ENCODE data around the gene ARMH4. TPM values are rescaled to one million over a fixed set of nuclear protein-coding genes. Genes with fewer than 3 reads are reported as not detected.

The ARMH4 gene
- total RNA-seq, 2 donors from 2014 or later, result 2.4 to 45.1 TPM

GRCh38 chr14:57979376-57980048 is 172.5 kb downstream of the ARMH4 start:
- DNase-seq (ENCODE audit: low spot score), result no peak
- TF ChIP-seq POLR2A (IDR thresholded peaks at IDR 0.05) (no peak), POLR2AphosphoS5 (IDR thresholded peaks at IDR 0.05) (no peak), CTCF (IDR thresholded peaks at IDR 0.05) (no peak)
- Histone ChIP-seq H3K36me3 (no peaks in the 10 kb centered on the region), H3K9me3 (no peaks in the 10 kb centered on the region), H3K27me3 (replicated peaks; ENCODE audit: insufficient read depth) (peaks cover 3% of the 10 kb centered on the region), H3K4me1 (replicated peaks) (no peaks in the 10 kb centered on the region), H3K27ac (no peak overlapping the region), H3K4me3 (no peak overlapping the region)
- WGBS, result 68% methylated on average over 4 of the region's 4 CpGs
- intact Hi-C loops (cut with DNase I), result no loop called here

GRCh38 chr14:57976701-57977100 is 175.3 kb downstream of the ARMH4 start:
- Histone ChIP-seq H3K27ac (no peak overlapping the region), H3K27me3 (replicated peaks; ENCODE audit: insufficient read depth) (peaks cover 3% of the 10 kb centered on the region), H3K4me3 (no peak overlapping the region), H3K9me3 (no peaks in the 10 kb centered on the region), H3K4me1 (replicated peaks) (no peaks in the 10 kb centered on the region), H3K36me3 (no peaks in the 10 kb centered on the region)
- DNase-seq (ENCODE audit: low spot score), result no peak
- intact Hi-C loops (cut with DNase I), result no loop called here
- no peak for TF ChIP-seq CTCF (IDR thresholded peaks at IDR 0.05)
- TF ChIP-seq POLR2A (IDR thresholded peaks at IDR 0.05), result no peak
- TF ChIP-seq POLR2AphosphoS5 (IDR thresholded peaks at IDR 0.05), result no peak

GRCh38 chr14:57974896-57975295 is 177.1 kb downstream of the ARMH4 start:
- TF ChIP-seq CTCF (IDR thresholded peaks at IDR 0.05), result no peak
- no peak for TF ChIP-seq POLR2AphosphoS5 (IDR thresholded peaks at IDR 0.05)
- no peak for TF ChIP-seq POLR2A (IDR thresholded peaks at IDR 0.05)
- H3K9me3 ChIP-seq, result no peaks in the 10 kb centered on the region
- intact Hi-C loops (cut with DNase I), result no loop called here
- no peak overlapping the region for H3K4me3 ChIP-seq
- DNase-seq (ENCODE audit: low spot score), result no peak
- H3K27ac ChIP-seq, result no peak overlapping the region
- no peaks in the 10 kb centered on the region for H3K36me3 ChIP-seq
- WGBS, result 69% methylated on average over 1 of the region's 1 CpG
- peaks cover 3% of the 10 kb centered on the region for H3K27me3 ChIP-seq (replicated peaks; ENCODE audit: insufficient read depth)
- peaks cover 4% of the 10 kb centered on the region for H3K4me1 ChIP-seq (replicated peaks)

- intact Hi-C loops (cut with DNase I), result no loop called here
- no peak for DNase-seq (ENCODE audit: low spot score)
- 41% methylated on average over 3 of the region's 3 CpGs for WGBS
- Histone ChIP-seq H3K9me3 (no peaks in the 10 kb centered on the region), H3K27me3 (replicated peaks; ENCODE audit: insufficient read depth) (no peaks in the 10 kb centered on the region), H3K27ac (no peak overlapping the region), H3K36me3 (no peaks in the 10 kb centered on the region), H3K4me1 (replicated peaks) (peaks cover 4% of the 10 kb centered on the region), H3K4me3 (no peak overlapping the region)
- no peak for TF ChIP-seq POLR2AphosphoS5 (IDR thresholded peaks at IDR 0.05)
- TF ChIP-seq POLR2A (IDR thresholded peaks at IDR 0.05), result no peak
- TF ChIP-seq CTCF (IDR thresholded peaks at IDR 0.05), result no peak
Measured at GRCh38 chr14:57970594-57970993, 181.4 kb downstream of the ARMH4 start.

GRCh38 chr14:57970175-57970574 is 181.8 kb downstream of the ARMH4 start:
- Histone ChIP-seq H3K4me1 (replicated peaks) (peaks cover 4% of the 10 kb centered on the region), H3K27ac (no peak overlapping the region), H3K9me3 (no peaks in the 10 kb centered on the region), H3K4me3 (no peak overlapping the region), H3K36me3 (no peaks in the 10 kb centered on the region), H3K27me3 (replicated peaks; ENCODE audit: insufficient read depth) (no peaks in the 10 kb centered on the region)
- intact Hi-C loops (cut with DNase I), result no loop called here
- 87% methylated on average over 2 of the region's 2 CpGs for WGBS
- DNase-seq (ENCODE audit: low spot score), result no peak
- no peak for TF ChIP-seq POLR2AphosphoS5 (IDR thresholded peaks at IDR 0.05)
- TF ChIP-seq POLR2A (IDR thresholded peaks at IDR 0.05), result no peak
- TF ChIP-seq CTCF (IDR thresholded peaks at IDR 0.05), result no peak

All from prostate gland (tissue), 2 donors.